Esophagus muscularis mucosa (tissue), 4 donors: Measurements from ENCODE around the gene BCAR1. TPM values are rescaled to one million over a fixed set of nuclear protein-coding genes. Genes with fewer than 3 reads are reported as not detected.
A peak's percentile ranks its signal among the peaks of the same experiment; 100 is the strongest.

ENCODE experiments used
- DNase-seq: peaks from one replicate; pipeline ENCODE4 v3.0.0-alpha.2; 2017; ENCODE audit errors: extremely low spot score
- H3K27ac ChIP-seq, 4 donors: fragments of 200-600 bp; sonication (generic); replicated peaks in 1 of 4; 1 replicate in 3 of 4; 2 replicates in 1 of 4; pipeline ENCODE4 v1.5.1; 2016 to 2019; ENCODE audit warnings: mild to moderate bottlenecking in 1 of 4
- H3K27me3 ChIP-seq, 4 donors: fragments of 200-600 bp; sonication (generic); one replicate each; pipeline versions ENCODE4 v1.5.1 to v1.6.0; 2016 to 2019
- H3K36me3 ChIP-seq, 4 donors: fragments of 200-600 bp; sonication (generic); one replicate each; pipeline ENCODE4 v1.5.1; 2016 to 2019
- H3K4me1 ChIP-seq, 4 donors: fragments of 200-600 bp; sonication (generic); one replicate each; pipeline ENCODE4 v1.5.1; 2016 to 2019
- H3K4me3 ChIP-seq, 4 donors: fragments of 200-600 bp; sonication (generic); 1 replicate in 2 of 4; 2 replicates in 2 of 4; pipeline ENCODE4 v1.5.1; 2016 to 2019; ENCODE audit warnings: mild to moderate bottlenecking in 4 of 4, moderate library complexity in 1 of 4
- H3K9me3 ChIP-seq, 4 donors: fragments of 200-600 bp; sonication (generic); 1 replicate in 3 of 4; 2 replicates in 1 of 4; pipeline ENCODE4 v1.5.1; 2016 to 2019
- CTCF ChIP-seq, 3 experiments: fragments of 200-600 bp in 2 of 3; fragments of 450-650 bp in 1 of 3; sonication (generic) in 2 of 3; IDR thresholded peaks; one replicate each; pipeline ENCODE4 v1.5.1; 2017 to 2019; ENCODE audit warnings: antibody characterized with exemption in 3 of 3, mild to moderate bottlenecking in 2 of 3, moderate library complexity in 1 of 3
- EP300 ChIP-seq: sonication (generic); formaldehyde crosslinking; IDR thresholded peaks from one replicate; pipeline ENCODE4 v1.6.1; 2017; ENCODE audit warnings: antibody characterized with exemption
- POLR2A ChIP-seq: fragments of 450-650 bp; IDR thresholded peaks from one replicate; pipeline ENCODE4 v1.6.1; 2017; ENCODE audit warnings: antibody characterized with exemption, moderate library complexity, mild to moderate bottlenecking, low read depth
- POLR2AphosphoS5 ChIP-seq, 2 donors: sonication (generic); formaldehyde crosslinking; IDR thresholded peaks; one replicate each; pipeline ENCODE4 v1.6.1; 2017; ENCODE audit warnings: antibody characterized with exemption in 2 of 2
- WGBS: methylation state at CpG from one replicate; pipeline ENCODE4 v1.1.5; 2018; 5-methylcytosine and 5-hydroxymethylcytosine counted together
- intact Hi-C: fragments of 100-400 bp; cut with DNase I; formaldehyde crosslinking; loops from one replicate; pipeline ENCODE4 v1.15.1; 2023
- total RNA-seq, 4 donors: library from RNA; depleted of rRNA; stranded (reverse); fragments of >200 nt; gene quantifications; one replicate each; pipeline versions ENCODE4 v1.1.0 to v1.2.1, GENCODE V29; 2016

The BCAR1 gene
- 10 to 100 TPM; 31.6 to 67.1 (median 54.8) TPM for total RNA-seq

GRCh38 chr16:75251280-75252048 is at the start of gene BCAR1:
Gene BCAR1, minus strand, starts transcription at chr16:75251624. Its CDS starts 142 bp downstream, at chr16:75251482.
- peak; percentile 96 for DNase-seq
- H3K27me3 ChIP-seq, result no peaks in the 10 kb centered on the region
- H3K9me3 ChIP-seq, result no peaks in the 10 kb centered on the region
- H3K36me3 ChIP-seq, result no peaks in the 10 kb centered on the region
- no peak for TF ChIP-seq POLR2A
- TF ChIP-seq POLR2AphosphoS5 (IDR thresholded peaks at IDR 0.05), result peak; percentile 51 to 62
- no peak for TF ChIP-seq EP300
- TF ChIP-seq CTCF (IDR thresholded peaks at IDR 0.05), result peak in 1 of 3 experiments; percentile 18
- WGBS, result 0% methylated on average over 2 of the region's 84 CpGs
- intact Hi-C loops, result loop anchor here (2.0 kb wide), 1 partner anchor 15 kb away; no protein-coding TSS in a partner anchor
- peak within 1 kb of the TSS; percentile 74 to 84 (median 77) for H3K4me3 ChIP-seq
- H3K4me1 ChIP-seq, result peaks cover 90 to 99% (median 97%) of the 10 kb centered on the region in 4 donors
- H3K27ac ChIP-seq, result peak within 1 kb of the TSS; percentile 90 to 95 (median 92)

GRCh38 chr16:75298267-75298666 is 46.8 kb upstream of the BCAR1 start:
- Histone ChIP-seq H3K9me3 (no peaks in the 10 kb centered on the region), H3K27me3 (no peaks in the 10 kb centered on the region), H3K4me1 (peaks cover 0 to 15% (median 10%) of the 10 kb centered on the region in 4 donors), H3K36me3 (peaks cover 0 to 63% (median 47%) of the 10 kb centered on the region in 4 donors), H3K27ac (no peak overlapping the region), H3K4me3 (no peak overlapping the region)
- 82% methylated on average over 6 of the region's 6 CpGs for WGBS
- DNase-seq, result no peak
- TF ChIP-seq POLR2A (no peak), EP300 (no peak), CTCF (IDR thresholded peaks at IDR 0.05) (no peak), POLR2AphosphoS5 (IDR thresholded peaks at IDR 0.05) (no peak)
- intact Hi-C loops, result no loop called here

GRCh38 chr16:75296606-75297005 is 45.2 kb upstream of the BCAR1 start:
- peaks cover 0 to 15% (median 11%) of the 10 kb centered on the region in 4 donors for H3K4me1 ChIP-seq
- peaks cover 0 to 68% (median 55%) of the 10 kb centered on the region in 4 donors for H3K36me3 ChIP-seq
- no peaks in the 10 kb centered on the region for H3K27me3 ChIP-seq
- WGBS, result 27% methylated on average over 1 of the region's 1 CpG
- TF ChIP-seq EP300 (no peak), POLR2AphosphoS5 (IDR thresholded peaks at IDR 0.05) (peak in 1 of 2 donors; percentile 8)
- intact Hi-C loops, result no loop called here
- no peaks in the 10 kb centered on the region for H3K9me3 ChIP-seq
- DNase-seq, result no peak
- H3K4me3 ChIP-seq, result no peak overlapping the region
- H3K27ac ChIP-seq, result no peak overlapping the region

GRCh38 chr16:75294773-75295459 is 43.5 kb upstream of the BCAR1 start:
- no peak overlapping the region for H3K4me3 ChIP-seq
- 98% methylated on average over 6 of the region's 6 CpGs for WGBS
- intact Hi-C loops, result no loop called here
- no peaks in the 10 kb centered on the region for H3K27me3 ChIP-seq
- H3K9me3 ChIP-seq, result no peaks in the 10 kb centered on the region
- peaks cover 0 to 15% (median 11%) of the 10 kb centered on the region in 4 donors for H3K4me1 ChIP-seq
- TF ChIP-seq CTCF (IDR thresholded peaks at IDR 0.05) (no peak), POLR2A (no peak), EP300 (no peak), POLR2AphosphoS5 (IDR thresholded peaks at IDR 0.05) (no peak)
- no peak for DNase-seq
- peaks cover 0 to 65% (median 47%) of the 10 kb centered on the region in 4 donors for H3K36me3 ChIP-seq
- no peak overlapping the region for H3K27ac ChIP-seq

DNA sequence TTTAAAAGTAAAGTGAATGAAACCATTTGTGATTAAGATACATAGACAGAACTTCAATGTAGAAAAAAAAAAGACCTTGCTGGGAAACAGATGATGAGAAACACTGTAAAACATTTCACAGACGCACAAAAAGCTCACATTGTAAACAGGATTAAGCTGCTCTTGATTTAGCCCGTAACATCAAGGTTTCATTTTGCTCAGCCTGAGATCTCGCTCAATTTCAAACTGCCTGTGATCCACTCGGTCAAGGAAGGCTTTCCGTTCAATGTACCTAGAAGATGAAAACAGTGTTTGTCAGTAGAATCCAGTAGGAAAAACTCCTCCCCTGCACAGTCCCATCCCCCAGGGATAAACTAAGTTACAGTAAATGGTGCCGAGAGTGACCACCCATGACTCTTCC is 42.3 kb upstream of the BCAR1 start:
- H3K9me3 ChIP-seq, result no peaks in the 10 kb centered on the region
- H3K4me1 ChIP-seq, result peaks cover 0 to 27% (median 13%) of the 10 kb centered on the region in 4 donors
- TF ChIP-seq EP300 (no peak), POLR2A (no peak), POLR2AphosphoS5 (IDR thresholded peaks at IDR 0.05) (no peak), CTCF (IDR thresholded peaks at IDR 0.05) (no peak)
- DNase-seq, result no peak
- no peak overlapping the region for H3K4me3 ChIP-seq
- 69% methylated on average over 6 of the region's 6 CpGs for WGBS
- intact Hi-C loops, result no loop called here
- H3K27me3 ChIP-seq, result no peaks in the 10 kb centered on the region
- H3K36me3 ChIP-seq, result peaks cover 0 to 61% (median 39%) of the 10 kb centered on the region in 4 donors
- peak overlapping the region in 3 of 4 donors; percentile 7 to 48 (median 36) for H3K27ac ChIP-seq
